MG63 (cell line): ENCODE data around the gene ABCC6. TPM values are rescaled to one million over a fixed set of nuclear protein-coding genes. Genes with fewer than 3 reads are reported as not detected.
"Not testable (repeated sequence)": the region's sequence is repeated elsewhere in the genome, so short reads cannot be mapped to it uniquely, and the experiment has no call there.

Experiments used
- DNase-seq: peaks from one replicate; pipeline ENCODE4 v3.0.0-alpha.2; 2020
- H3K27me3 ChIP-seq: fragments of 250-450 bp; sonication (Bioruptor Pico); 2 replicates; pipeline ENCODE4 v1.5.1; 2020; ENCODE audit warnings: mild to moderate bottlenecking, moderate library complexity
- H3K36me3 ChIP-seq: fragments of 250-450 bp; sonication (Bioruptor Pico); 2 replicates; pipeline ENCODE4 v1.5.1; 2020; ENCODE audit warnings: mild to moderate bottlenecking, moderate library complexity
- H3K4me3 ChIP-seq: fragments of 250-450 bp; sonication (Bioruptor Pico); 2 replicates; pipeline ENCODE4 v1.5.1; 2020; ENCODE audit warnings: mild to moderate bottlenecking, moderate library complexity
- H3K9me3 ChIP-seq: fragments of 250-450 bp; sonication (Bioruptor Pico); 2 replicates; pipeline ENCODE4 v1.5.1; 2020; ENCODE audit warnings: mild to moderate bottlenecking, moderate library complexity
- total RNA-seq: library from RNA; depleted of rRNA; stranded (reverse); fragments of >200 nt; shearing (Covaris generic); gene quantifications from 2 replicates; pipeline ENCODE4 v1.2.3, GENCODE V29; 2014; ENCODE audit warnings: low replicate concordance

Gene ABCC6
- total RNA-seq, 1 experiment from 2014 or later: not detected

DNA sequence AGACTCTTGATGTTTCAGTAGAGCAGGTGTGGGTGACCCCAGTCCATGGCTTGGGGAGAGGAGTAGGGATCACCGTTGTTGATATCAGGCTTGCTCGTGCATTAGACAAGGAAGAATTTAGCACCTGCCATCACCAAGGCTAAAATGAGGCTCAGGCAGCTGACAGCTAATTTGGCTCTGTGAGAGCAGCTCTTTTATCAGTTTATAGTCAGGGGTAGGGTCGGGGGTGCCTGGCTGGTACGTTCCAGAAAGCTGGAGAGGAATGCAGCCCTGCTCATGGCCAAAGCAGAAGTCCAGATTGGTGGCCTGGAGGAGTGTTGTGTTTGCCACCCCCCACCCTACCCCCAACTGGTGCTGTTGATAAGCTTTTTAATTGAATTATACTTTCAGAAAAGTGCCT is 17.4 kb upstream of the ABCC6 start:
- not testable (repeated sequence) for H3K9me3 ChIP-seq, H3K36me3 ChIP-seq, DNase-seq

DNA sequence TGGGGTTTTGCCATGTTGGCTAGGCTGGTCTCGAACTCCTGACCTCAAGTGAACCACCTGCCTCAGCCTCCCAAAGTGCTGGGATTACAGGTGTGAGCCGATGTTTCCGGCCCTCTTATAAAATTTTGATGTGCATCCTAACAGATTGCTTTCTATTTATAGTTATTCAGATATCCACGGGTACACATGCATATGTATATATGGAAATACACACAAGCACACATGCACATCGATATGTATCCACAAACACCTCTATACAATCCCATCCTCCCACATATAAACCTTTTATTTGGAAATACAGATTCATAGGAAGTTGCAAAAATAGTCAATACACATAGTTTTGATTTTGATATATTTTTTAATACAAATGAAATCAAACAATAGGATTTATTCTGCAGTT is 14.4 kb upstream of the ABCC6 start:
- not testable (repeated sequence) for H3K36me3 ChIP-seq, DNase-seq, H3K27me3 ChIP-seq

More for the DNA sequence above, 17.4 kb upstream of the ABCC6 start:
- not testable (repeated sequence) for H3K4me3 ChIP-seq, H3K27me3 ChIP-seq

DNA sequence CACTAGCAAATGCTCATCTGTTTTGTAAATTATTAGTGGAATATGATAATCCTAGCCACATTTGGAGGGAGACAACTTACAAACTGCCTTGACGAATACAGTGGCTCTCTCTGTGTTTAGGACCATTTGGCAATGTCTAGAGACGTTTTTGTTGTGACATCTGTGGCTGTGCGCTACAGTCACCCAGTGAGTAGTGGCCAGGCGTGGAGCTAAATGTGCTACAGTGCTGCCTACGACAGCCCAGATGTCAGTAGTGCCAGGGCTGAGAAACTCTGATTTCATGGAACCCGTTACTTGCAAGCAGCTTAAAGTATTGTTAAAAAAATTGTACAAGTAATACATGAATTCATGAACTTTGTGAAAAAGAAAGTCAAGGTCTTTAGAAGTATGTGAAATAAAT is 13.8 kb upstream of the ABCC6 start:
- H3K9me3 ChIP-seq, H3K27me3 ChIP-seq, H3K36me3 ChIP-seq, DNase-seq, H3K4me3 ChIP-seq: not testable (repeated sequence)

More for the DNA sequence above, 14.4 kb upstream of the ABCC6 start:
- not testable (repeated sequence) for H3K4me3 ChIP-seq, H3K9me3 ChIP-seq

DNA sequence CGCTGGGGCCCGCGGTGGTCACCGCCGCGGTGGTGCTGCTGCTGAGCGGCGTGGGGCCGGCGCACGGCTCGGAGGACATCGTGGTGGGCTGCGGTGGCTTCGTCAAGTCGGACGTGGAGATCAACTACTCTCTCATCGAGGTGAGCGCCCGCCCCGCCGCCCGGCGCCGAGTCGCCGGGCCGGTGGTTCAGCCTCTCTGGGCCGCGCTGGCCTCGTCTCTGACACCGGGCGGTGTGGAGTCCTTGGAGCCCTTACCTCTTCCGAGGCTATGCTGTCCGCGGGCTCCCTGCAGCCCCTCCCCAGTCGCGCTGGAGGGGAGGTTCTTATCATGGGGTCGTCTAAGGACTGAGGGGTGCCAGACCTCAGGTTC is 9.4 kb upstream of the ABCC6 start:
- H3K27me3 ChIP-seq, H3K9me3 ChIP-seq, DNase-seq, H3K4me3 ChIP-seq, H3K36me3 ChIP-seq: not testable (repeated sequence)

DNA sequence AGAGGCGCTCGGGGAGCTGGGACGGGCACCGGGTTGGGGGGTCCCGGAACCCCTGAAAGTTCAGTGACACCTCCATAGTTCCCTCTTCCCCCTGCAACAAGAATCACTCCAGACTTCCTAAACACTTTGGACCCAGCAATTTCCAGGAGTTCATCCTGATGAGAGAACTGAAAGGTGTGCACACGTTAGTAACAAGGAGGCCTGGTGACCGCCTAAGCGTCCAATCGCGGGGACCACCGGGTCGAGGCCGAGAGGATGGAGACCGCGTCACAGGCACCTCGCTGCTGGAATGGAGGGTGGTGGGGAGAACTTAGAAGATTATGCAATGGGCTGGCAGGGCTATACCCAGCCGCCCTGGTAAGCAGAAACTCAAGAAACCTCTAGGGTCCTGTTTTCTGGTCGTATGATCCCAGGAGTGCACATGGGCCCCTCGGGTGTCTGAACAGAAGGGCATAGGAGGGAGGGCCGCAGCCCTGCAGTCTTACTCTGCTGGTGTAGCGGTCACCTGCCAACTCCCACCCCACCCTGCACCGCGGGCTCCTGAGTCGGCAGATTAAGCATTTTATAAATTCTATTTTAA is 458 bp upstream of the ABCC6 start:
- H3K4me3 ChIP-seq, H3K9me3 ChIP-seq, DNase-seq, H3K36me3 ChIP-seq, H3K27me3 ChIP-seq: not testable (repeated sequence)

DNA sequence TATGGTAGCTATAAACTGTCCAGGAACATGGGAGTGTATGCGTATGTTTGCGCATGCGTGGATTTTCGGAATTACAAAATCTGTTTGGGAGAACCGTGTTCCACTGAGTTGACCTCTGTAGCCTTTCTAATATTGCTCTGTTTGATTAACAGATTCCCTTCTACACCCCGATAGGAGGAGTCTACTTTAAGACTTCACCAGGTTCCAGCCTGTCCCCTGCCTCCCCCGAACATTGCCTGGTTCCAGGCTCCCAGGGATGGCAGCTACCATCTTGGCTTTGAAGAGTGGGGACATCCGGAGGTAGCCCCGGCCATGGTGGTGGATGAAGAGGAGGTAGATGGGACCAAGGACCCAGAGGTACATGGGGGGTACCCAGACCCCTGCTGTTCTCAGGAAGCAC is 1.9 kb downstream of the ABCC6 start:
- H3K36me3 ChIP-seq, H3K9me3 ChIP-seq, H3K4me3 ChIP-seq: not testable (repeated sequence)

DNA sequence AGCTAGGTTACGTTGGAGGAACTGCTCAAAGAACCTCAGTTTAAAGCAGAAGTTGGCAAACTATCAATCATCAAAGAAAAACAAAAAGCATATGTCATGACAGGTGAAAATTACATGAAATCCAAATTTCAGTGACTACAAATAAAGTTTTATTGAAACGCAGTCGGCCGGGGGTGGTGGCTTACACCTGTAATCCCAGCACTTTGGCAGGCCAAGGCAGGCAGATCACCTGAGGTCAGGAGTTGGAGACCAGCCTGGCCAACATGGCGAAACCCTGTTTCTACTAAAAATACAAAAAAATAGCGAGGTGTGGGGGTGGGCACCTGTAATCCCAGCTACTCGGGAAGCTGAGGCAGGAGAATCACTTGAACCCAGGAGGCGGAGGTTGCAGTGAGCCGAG is 2.8 kb downstream of the ABCC6 start:
- not testable (repeated sequence) for H3K4me3 ChIP-seq, H3K27me3 ChIP-seq

More for the DNA sequence above, 1.9 kb downstream of the ABCC6 start:
- DNase-seq, H3K27me3 ChIP-seq: not testable (repeated sequence)

DNA sequence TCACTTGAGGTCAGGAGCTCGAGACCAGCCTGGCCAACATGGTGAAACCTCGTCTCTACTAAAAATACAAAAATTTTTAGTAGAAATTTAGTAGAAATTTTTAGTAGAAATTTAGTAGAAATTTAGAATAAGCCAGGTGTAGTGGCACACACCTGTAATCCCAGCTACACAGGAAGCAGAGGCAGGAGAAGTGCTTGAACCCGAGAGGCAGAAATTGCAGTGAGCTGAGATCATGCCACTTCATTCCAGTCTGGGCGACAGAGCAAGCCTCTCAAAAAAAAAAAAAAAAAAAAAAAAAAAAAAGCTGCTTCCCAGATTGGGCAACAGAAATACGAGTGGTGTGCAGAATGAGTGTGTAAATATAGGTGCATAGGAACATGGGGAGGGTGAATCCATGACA is 4.5 kb downstream of the ABCC6 start:
- H3K9me3 ChIP-seq, H3K36me3 ChIP-seq, H3K27me3 ChIP-seq, DNase-seq, H3K4me3 ChIP-seq: not testable (repeated sequence)

More for the DNA sequence above, 2.8 kb downstream of the ABCC6 start:
- DNase-seq, H3K36me3 ChIP-seq, H3K9me3 ChIP-seq: not testable (repeated sequence)

DNA sequence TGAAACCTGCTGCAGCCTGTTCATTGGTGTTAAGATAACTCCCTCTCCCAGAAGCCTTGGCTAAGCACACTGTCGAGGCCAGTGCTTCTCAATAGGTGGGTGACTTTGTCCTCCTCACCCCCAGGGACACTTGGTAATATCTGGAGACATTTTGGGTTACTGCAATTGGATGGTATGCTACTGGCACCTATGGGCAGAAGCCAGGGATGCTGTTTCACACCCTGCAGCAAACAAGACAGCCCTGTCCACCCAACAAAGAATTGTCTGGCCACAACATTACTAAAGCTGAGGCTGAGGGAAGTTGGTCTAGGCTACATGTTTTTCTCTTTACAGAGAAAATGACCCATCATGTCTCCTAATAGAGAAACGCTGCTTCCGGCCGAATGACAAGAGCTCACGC is 4.9 kb downstream of the ABCC6 start:
- DNase-seq, H3K9me3 ChIP-seq, H3K4me3 ChIP-seq, H3K27me3 ChIP-seq, H3K36me3 ChIP-seq: not testable (repeated sequence)

DNA sequence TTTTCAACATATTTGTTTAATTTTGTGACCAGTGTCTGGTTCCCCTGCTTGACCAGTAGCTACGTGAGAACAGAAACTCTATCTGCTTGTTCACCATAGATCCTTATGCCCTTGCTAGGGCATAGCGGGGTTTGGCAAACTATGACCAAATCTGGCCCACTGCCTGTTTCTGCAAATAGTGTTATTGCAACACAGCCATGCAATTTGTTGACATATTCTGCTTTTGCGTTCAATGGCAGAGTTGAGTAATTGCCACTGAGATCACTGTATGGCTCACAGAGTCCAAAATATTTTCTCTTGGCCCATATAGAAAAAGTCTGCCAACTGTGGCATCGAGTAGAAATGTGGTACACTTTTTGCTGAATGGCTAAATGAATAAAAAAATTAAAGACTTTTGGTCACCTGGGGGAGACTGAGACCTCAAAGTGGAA is 9.4 kb downstream of the ABCC6 start:
- not testable (repeated sequence) for H3K4me3 ChIP-seq, H3K27me3 ChIP-seq, H3K9me3 ChIP-seq, H3K36me3 ChIP-seq
- peak; percentile 53 for DNase-seq

DNA sequence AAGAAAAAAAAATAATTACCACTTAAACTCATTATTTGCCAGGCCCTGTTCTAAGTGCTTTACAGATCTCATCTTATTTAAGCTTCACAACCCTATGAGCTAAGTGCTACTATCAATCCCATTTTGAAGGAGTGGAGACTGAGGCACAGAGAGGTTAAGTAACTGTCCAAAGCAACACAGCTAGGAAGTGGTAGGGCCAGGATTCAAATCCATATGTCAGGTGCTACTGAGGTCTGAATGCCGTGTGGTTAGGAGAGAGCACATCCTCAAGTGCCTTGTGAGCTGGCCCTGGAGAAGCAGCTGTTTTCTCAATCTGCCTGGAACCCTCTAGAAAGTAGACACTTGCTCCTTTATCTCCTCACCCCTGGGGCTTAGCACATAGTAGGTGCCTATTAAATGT is 11.9 kb downstream of the ABCC6 start:
- not testable (repeated sequence) for H3K36me3 ChIP-seq, DNase-seq, H3K9me3 ChIP-seq, H3K4me3 ChIP-seq, H3K27me3 ChIP-seq

DNA sequence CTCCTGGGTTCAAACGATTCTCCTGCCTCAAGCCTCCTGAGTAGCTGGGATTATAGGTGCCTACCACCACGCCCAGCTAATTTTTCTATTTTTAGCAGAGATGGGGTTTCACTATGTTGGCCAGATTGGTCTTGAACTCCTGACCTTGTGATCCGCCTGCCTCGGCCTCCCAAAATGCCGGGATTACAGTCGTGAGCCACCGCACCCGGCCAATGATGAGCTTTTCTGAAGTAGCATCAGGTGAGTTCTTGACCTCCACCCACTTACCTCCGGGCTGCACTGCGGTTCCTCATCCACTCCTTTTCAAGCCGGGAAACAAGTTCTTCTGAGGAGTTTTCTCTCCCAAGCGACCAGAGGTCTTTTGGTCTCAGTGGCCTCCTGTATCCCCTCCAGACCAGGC is 14.8 kb downstream of the ABCC6 start:
- not testable (repeated sequence) for DNase-seq, H3K27me3 ChIP-seq, H3K4me3 ChIP-seq, H3K36me3 ChIP-seq, H3K9me3 ChIP-seq

DNA sequence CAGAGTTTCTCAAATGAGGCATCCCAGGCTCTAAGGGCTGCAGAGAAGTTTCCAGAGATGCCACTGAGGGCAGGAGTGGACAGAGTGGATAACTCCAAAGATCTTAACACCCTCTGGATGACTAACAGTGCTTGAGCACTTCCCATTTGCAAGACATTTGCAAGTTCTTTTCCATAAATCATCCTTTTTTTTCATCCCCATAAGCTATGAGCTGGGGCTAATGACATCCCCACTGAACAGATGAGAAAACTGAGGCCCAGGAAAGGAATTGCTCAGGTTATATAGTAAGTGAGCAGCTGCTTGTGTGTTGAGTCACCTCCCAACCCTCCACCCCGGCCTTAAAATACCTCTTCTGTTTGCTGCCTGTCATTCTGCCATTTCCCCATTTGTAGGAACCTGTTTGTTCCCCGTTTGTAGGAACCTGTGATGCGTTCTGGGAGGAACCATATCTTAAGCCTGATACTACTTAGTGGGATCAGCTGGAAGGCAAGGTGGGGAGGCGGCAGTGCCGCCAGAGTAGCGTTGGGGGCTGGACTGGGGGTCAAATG is 15.4 kb downstream of the ABCC6 start:
- not testable (repeated sequence) for H3K27me3 ChIP-seq, H3K36me3 ChIP-seq, DNase-seq, H3K4me3 ChIP-seq, H3K9me3 ChIP-seq

DNA sequence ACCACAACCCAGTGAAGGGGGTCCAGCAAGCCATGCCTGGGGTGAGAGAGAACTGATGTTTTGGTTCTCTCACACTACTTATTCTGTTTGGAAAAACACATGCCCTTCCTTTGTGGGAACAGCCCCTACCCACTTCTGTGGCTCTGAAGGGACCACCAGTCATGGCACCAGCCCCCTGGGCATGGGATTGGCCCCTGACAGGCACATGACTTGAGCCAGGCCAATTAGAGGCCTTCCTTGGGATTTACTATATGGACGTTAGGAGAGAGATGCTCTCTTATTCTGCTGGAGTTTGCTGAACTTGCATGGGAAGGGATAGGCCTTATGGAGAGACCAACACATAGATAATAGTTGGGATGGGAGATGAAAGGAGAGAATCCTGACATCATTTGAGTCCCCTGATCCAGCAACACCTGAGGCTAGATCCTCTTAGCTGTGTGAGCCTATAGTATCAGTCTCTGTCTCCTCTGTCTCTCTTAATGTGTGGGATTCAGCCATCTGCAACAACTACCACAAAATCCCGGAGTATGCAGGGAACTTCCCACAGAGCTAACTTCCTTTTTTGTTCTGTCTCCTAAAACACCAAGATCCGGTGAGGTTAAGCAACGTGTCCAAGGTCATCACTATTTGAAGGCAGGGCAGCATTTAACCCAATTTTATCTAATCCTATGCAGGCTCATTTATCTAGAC is 16.1 kb downstream of the ABCC6 start:
- not testable (repeated sequence) for H3K4me3 ChIP-seq, DNase-seq, H3K9me3 ChIP-seq, H3K27me3 ChIP-seq, H3K36me3 ChIP-seq

DNA sequence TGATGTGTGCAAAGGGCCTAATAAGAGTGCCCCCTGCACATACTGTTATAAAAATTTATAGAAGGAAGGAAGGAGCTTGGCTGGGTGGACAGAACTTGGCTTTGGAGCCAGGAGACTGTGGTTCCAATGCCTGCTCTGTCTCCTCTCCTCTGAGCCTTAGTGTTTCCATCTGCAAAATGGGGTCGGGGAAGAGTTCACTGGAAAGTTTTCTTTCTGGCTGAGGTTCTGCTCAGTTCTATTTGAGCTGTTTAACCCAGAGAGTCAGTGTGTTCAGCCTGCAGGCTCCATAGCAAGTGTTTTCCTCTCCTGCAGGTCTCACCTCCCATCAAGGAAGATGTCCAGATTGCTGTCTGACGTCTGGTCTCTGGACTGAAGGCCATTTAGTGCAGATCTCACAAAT is 17.4 kb downstream of the ABCC6 start:
- H3K4me3 ChIP-seq, H3K36me3 ChIP-seq, H3K27me3 ChIP-seq, DNase-seq, H3K9me3 ChIP-seq: not testable (repeated sequence)

DNA sequence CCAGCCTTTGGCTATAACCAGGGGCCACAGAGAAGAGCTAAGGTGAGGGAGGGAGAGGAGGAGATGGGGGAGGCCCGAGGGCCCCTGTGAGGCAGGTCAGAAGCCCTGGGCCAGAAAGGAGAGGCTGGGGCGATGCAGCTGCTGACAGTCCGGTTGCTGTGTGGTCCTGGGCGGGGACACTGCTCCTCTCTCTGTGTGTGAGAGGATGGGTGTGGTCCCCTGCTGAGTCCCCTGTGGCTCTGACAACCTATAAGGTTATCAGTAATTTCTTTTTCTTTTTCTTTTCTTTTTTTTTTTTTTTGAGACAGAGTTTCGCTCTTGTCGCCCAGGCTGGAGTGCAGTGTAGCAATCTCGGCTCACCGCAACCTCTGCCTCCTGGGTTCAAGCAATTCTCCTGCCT is 18.7 kb downstream of the ABCC6 start:
- not testable (repeated sequence) for H3K9me3 ChIP-seq, DNase-seq, H3K27me3 ChIP-seq, H3K36me3 ChIP-seq, H3K4me3 ChIP-seq

DNA sequence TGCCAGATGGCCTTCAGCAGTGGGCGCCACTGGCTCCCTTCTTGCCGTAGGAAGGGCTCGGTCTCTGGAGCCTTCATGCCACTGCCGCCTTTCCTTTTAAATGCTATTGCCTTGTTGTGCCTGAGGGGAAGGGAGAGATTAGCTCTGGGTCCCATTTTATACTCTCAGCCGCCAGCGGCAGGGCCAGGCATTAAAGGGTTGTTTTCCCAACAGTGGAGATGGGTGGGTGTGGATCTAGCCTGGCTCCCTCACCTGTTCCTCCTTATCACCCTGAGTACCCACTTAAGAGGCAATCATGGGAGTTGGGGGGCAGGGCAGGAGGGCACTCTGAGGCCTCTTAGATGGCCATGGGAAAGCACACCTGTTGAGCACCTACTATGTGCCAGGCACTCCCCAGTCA is 19.8 kb downstream of the ABCC6 start:
- not testable (repeated sequence) for H3K9me3 ChIP-seq, H3K4me3 ChIP-seq, DNase-seq, H3K36me3 ChIP-seq, H3K27me3 ChIP-seq

DNA sequence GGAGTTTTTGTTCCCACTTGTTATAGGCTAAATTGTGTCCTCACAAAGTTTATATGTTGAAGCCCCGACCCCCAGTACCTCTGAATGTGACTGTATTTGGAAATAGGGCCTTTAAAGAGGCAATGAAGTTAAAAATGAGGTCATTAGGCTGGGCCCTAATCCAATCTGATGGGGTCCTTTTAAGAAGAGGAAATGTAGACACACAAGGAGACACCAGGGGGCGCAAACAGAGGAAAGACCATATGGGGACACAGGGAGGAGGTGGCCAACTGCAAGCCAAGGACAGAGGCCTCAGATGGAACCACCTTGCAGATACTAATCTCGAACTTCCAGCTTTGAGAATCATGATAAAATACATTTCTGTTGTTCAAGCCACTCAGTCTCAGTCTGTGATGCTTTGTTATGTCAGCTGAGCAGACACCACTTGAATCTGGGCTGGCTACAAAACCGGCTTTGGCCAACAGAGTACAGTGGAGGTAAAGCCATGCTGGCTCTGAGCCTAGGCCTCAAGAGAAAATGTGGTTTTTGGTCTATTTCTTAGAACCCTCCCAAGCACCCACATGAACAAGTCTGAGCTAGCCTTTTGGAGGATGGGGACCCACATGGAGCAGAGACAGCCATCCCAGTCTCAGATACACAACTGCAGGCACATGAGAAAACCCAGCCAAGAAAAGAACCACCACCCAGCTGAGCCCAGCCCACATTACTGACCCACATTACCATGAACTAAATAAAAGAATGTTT is 20.7 kb downstream of the ABCC6 start:
- H3K4me3 ChIP-seq, H3K27me3 ChIP-seq, H3K9me3 ChIP-seq, H3K36me3 ChIP-seq: not testable (repeated sequence)
- DNase-seq: peak; percentile 74
